HEK293 (cell line): ENCODE data around the gene CEBPA.

Experiments used
- ATF2 ChIP-seq: fragments of 450-650 bp; formaldehyde crosslinking; IDR thresholded peaks from 2 replicates; pipeline ENCODE4 v1.5.1; 2016; ENCODE audit warnings: missing biosample characterization, missing genetic modification characterization, low read depth
- ELK4 ChIP-seq: IDR thresholded peaks from 2 replicates; pipeline ENCODE4 v1.6.1; 2011; ENCODE audit warnings: mild to moderate bottlenecking, low read depth, low read length, borderline replicate concordance
- FEZF1 ChIP-seq: fragments of 450-650 bp; formaldehyde crosslinking; IDR thresholded peaks from 2 replicates; pipeline ENCODE4 v1.5.1; 2016; ENCODE audit warnings: missing biosample characterization, missing genetic modification characterization
- GLI2 ChIP-seq: fragments of 450-650 bp; formaldehyde crosslinking; IDR thresholded peaks from 2 replicates; pipeline ENCODE4; 2017; ENCODE audit warnings: missing biosample characterization, missing genetic modification characterization, low read depth, borderline replicate concordance
- HIC1 ChIP-seq: fragments of 450-650 bp; formaldehyde crosslinking; IDR thresholded peaks from 2 replicates; pipeline ENCODE4 v1.5.1; 2016; ENCODE audit warnings: missing biosample characterization, missing genetic modification characterization
- KLF16 ChIP-seq: fragments of 450-650 bp; formaldehyde crosslinking; IDR thresholded peaks from 2 replicates; pipeline ENCODE4 v1.5.1; 2017; ENCODE audit warnings: missing biosample characterization, missing genetic modification characterization
- PRDM2 ChIP-seq: fragments of 450-650 bp; formaldehyde crosslinking; IDR thresholded peaks from 2 replicates; pipeline ENCODE4 v1.5.1; 2016; ENCODE audit warnings: missing biosample characterization, missing genetic modification characterization, borderline replicate concordance
- PRDM4 ChIP-seq: fragments of 450-650 bp; formaldehyde crosslinking; IDR thresholded peaks from 2 replicates; pipeline ENCODE4 v1.5.1; 2017; ENCODE audit warnings: missing biosample characterization, missing genetic modification characterization
- ZBTB21 ChIP-seq: fragments of 450-650 bp; formaldehyde crosslinking; IDR thresholded peaks from 2 replicates; pipeline ENCODE4 v1.5.1; 2017; ENCODE audit warnings: missing biosample characterization, missing genetic modification characterization
- ZNF184 ChIP-seq: fragments of 450-650 bp; IDR thresholded peaks from 2 replicates; pipeline ENCODE4 v1.5.1; 2018; ENCODE audit warnings: missing biosample characterization, mild to moderate bottlenecking, missing genetic modification characterization
- ZNF202 ChIP-seq: fragments of 450-650 bp; formaldehyde crosslinking; IDR thresholded peaks from 2 replicates; pipeline ENCODE4 v1.5.1; 2016; ENCODE audit warnings: missing biosample characterization, missing genetic modification characterization, borderline replicate concordance
- ZNF223 ChIP-seq: fragments of 450-650 bp; formaldehyde crosslinking; IDR thresholded peaks from 2 replicates; pipeline ENCODE4 v1.5.1; 2016; ENCODE audit warnings: missing biosample characterization, missing genetic modification characterization
- ZNF404 ChIP-seq: fragments of 450-650 bp; formaldehyde crosslinking; IDR thresholded peaks from 2 replicates; pipeline ENCODE4 v1.5.1; 2017; ENCODE audit warnings: missing biosample characterization, missing genetic modification characterization
- ZNF488 ChIP-seq: fragments of 450-650 bp; formaldehyde crosslinking; IDR thresholded peaks from 2 replicates; pipeline ENCODE4 v1.5.1; 2016; ENCODE audit warnings: missing biosample characterization, missing genetic modification characterization
- ZNF529 ChIP-seq: fragments of 450-650 bp; formaldehyde crosslinking; IDR thresholded peaks from 2 replicates; pipeline ENCODE4 v1.5.1; 2017; ENCODE audit warnings: missing genetic modification characterization, missing biosample characterization; ENCODE audit not compliant: insufficient replicate concordance
- ZNF621 ChIP-seq: fragments of 450-650 bp; formaldehyde crosslinking; IDR thresholded peaks from 2 replicates; pipeline ENCODE4 v1.5.1; 2017; ENCODE audit warnings: missing biosample characterization, missing genetic modification characterization
- ZNF624 ChIP-seq: fragments of 450-650 bp; formaldehyde crosslinking; IDR thresholded peaks from 2 replicates; pipeline ENCODE4 v1.5.1; 2017; ENCODE audit warnings: missing biosample characterization, missing genetic modification characterization
- ZNF626 ChIP-seq: fragments of 450-650 bp; sonication (Bioruptor Pico); formaldehyde crosslinking; IDR thresholded peaks from 2 replicates; pipeline ENCODE4 v1.5.1; 2018; ENCODE audit warnings: missing biosample characterization, missing genetic modification characterization, inconsistent platforms
- ZNF660 ChIP-seq: fragments of 450-650 bp; IDR thresholded peaks from 2 replicates; pipeline ENCODE4 v1.5.1; 2018; ENCODE audit warnings: missing biosample characterization, mild to moderate bottlenecking, missing genetic modification characterization
- ZNF664 ChIP-seq: fragments of 450-650 bp; formaldehyde crosslinking; IDR thresholded peaks from 2 replicates; pipeline ENCODE4 v1.5.1; 2016; ENCODE audit warnings: missing biosample characterization, missing genetic modification characterization
- ZNF670 ChIP-seq: fragments of 450-650 bp; formaldehyde crosslinking; IDR thresholded peaks from 2 replicates; pipeline ENCODE4 v1.5.1; 2016; ENCODE audit warnings: missing biosample characterization, missing genetic modification characterization, low read depth
- ZSCAN18 ChIP-seq: fragments of 450-650 bp; formaldehyde crosslinking; IDR thresholded peaks from 2 replicates; pipeline ENCODE4 v1.5.1; 2016; ENCODE audit warnings: missing biosample characterization, missing genetic modification characterization

CEBPA gene

GRCh38 chr19:33273881-33274662, 28.3 kb downstream of the CEBPA start (continued):
- peak; percentile 86; the same call in 1 of the 2 replicates for TF ChIP-seq ZNF488
- peak; percentile 74; the same call in 1 of the 2 replicates for TF ChIP-seq ZNF670 (tag by site-specific recombination)
- no peak for TF ChIP-seq ELK4
- TF ChIP-seq ZNF184: no peak
- TF ChIP-seq HIC1 (tag by site-specific recombination): peak; percentile 98
- TF ChIP-seq ZNF404: 0 out of 2 replicates have a peak, but pooled peaks have one; percentile 34
- TF ChIP-seq ZNF223 (tag by site-specific recombination): peak; percentile 99
- TF ChIP-seq ZNF529 (tag by site-specific recombination): no peak
- TF ChIP-seq ZNF664 (tag by site-specific recombination): peak; percentile 45; the same call in 1 of the 2 replicates
- TF ChIP-seq ZSCAN18 (tag by site-specific recombination): peak; percentile 93
- TF ChIP-seq PRDM2: peak; percentile 98
- TF ChIP-seq ZNF624: peak; percentile 74; the same call in 1 of the 2 replicates
- peak; percentile 94 for TF ChIP-seq KLF16 (tag by site-specific recombination)
- TF ChIP-seq FEZF1: no peak
- no peak for TF ChIP-seq ZNF660 (tag by site-specific recombination)
- TF ChIP-seq PRDM4 (tag by site-specific recombination): 0 out of 2 replicates have a peak, but pooled peaks have one; percentile 33
- TF ChIP-seq ZNF202 (tag by site-specific recombination): no peak
- TF ChIP-seq ZNF621: peak; percentile 78; the same call in 1 of the 2 replicates
- peak; percentile 82 for TF ChIP-seq ZBTB21 (tag by site-specific recombination)
- TF ChIP-seq ZNF626: no peak
- TF ChIP-seq ATF2: peak; percentile 3; the same call in 1 of the 2 replicates
- TF ChIP-seq GLI2 (tag by site-specific recombination): no peak; the same call in 1 of the 2 replicates
